Stomach (tissue), 19 donors: ENCODE results near the gene UAP1L1. TPM values are rescaled to one million over a fixed set of nuclear protein-coding genes. Genes with fewer than 3 reads are reported as not detected.

Experiments used
- DNase-seq, 2 donors: peaks; one replicate each; pipeline versions ENCODE4 v3.0.0 to v3.0.0-alpha.2; 2013 to 2019
- H3K27ac ChIP-seq, 5 donors: fragments of 200-600 bp in 4 of 5; sonication (generic) in 4 of 5; one replicate each; pipeline ENCODE4 v1.5.1; 2013 to 2019; ENCODE audit warnings: mild to moderate bottlenecking in 1 of 5, moderate library complexity in 1 of 5
- H3K27me3 ChIP-seq, 3 donors: fragments of 200-600 bp; sonication (generic); one replicate each; pipeline ENCODE4 v1.5.1; 2017 to 2019; ENCODE audit warnings: mixed run types in 1 of 3
- H3K36me3 ChIP-seq, 4 donors: fragments of 200-600 bp; sonication (generic); 1 replicate in 3 of 4; 2 replicates in 1 of 4; pipeline ENCODE4 v1.5.1; 2016 to 2019
- H3K4me1 ChIP-seq, 4 donors: fragments of 200-600 bp; sonication (generic); one replicate each; pipeline ENCODE4 v1.5.1; 2016 to 2019
- H3K4me3 ChIP-seq, 4 donors: fragments of 200-600 bp; sonication (generic) in 3 of 4; one replicate each; pipeline ENCODE4 v1.5.1; 2016 to 2019; ENCODE audit warnings: mild to moderate bottlenecking in 1 of 4
- H3K9me3 ChIP-seq, 4 donors: fragments of 200-600 bp; sonication (generic); one replicate each; pipeline ENCODE4 v1.5.1; 2016 to 2019
- CTCF ChIP-seq, 7 experiments: fragments of 450-650 bp in 4 of 7; fragments of 200-600 bp in 3 of 7; sonication (generic) in 3 of 7; IDR thresholded peaks; one replicate each; pipeline ENCODE4 v1.5.1; 2016 to 2019; ENCODE audit warnings: antibody characterized with exemption in 7 of 7, control low read depth in 2 of 7, mild to moderate bottlenecking in 1 of 7
- EP300 ChIP-seq: sonication (generic); formaldehyde crosslinking; IDR thresholded peaks from one replicate; pipeline ENCODE4 v1.6.1; 2017; ENCODE audit warnings: antibody characterized with exemption
- POLR2A ChIP-seq, 4 donors: fragments of 450-650 bp; IDR thresholded peaks; one replicate each; pipeline ENCODE4 v1.6.1; 2016; ENCODE audit warnings: antibody characterized with exemption in 4 of 4, control low read depth in 2 of 4, mild to moderate bottlenecking in 1 of 4, moderate library complexity in 1 of 4
- POLR2AphosphoS5 ChIP-seq, 3 donors: sonication (generic); formaldehyde crosslinking; IDR thresholded peaks; one replicate each; pipeline ENCODE4 v1.6.1; 2016; ENCODE audit warnings: antibody characterized with exemption in 3 of 3
- WGBS, 5 donors: extraction: QIAGEN DNeasy Blood & Tissue Kit in 3 of 5; methylation state at CpG; one replicate each; pipeline versions ENCODE4 v1.1.5 to v1.1.7; 2013 to 2018; 5-methylcytosine and 5-hydroxymethylcytosine counted together
- intact Hi-C: fragments of 100-400 bp; cut with DNase I; formaldehyde crosslinking; loops from one replicate; pipeline ENCODE4 v1.15.1; 2023; ENCODE audit warnings: low total_unique reads
- long read RNA-seq, 10 donors: transcript quantifications; one replicate each; lab custom pipeline, GENCODE V29; 2026
- polyA plus RNA-seq, 3 donors: library from polyadenylated mRNA; stranded (reverse); fragments of 200-250 nt; gene quantifications; one replicate each; pipeline ENCODE4 v1.2.3, GENCODE V29; 2013
- total RNA-seq, 5 donors: library from RNA; depleted of rRNA; stranded (reverse); fragments of >200 nt; gene quantifications; one replicate each; pipeline versions ENCODE4 v1.1.0 to v1.2.3, GENCODE V29; 2014 to 2016
- donor health status: healthy with polysubstance abuse.
- donor health status: Bipolar disorder and iron deficiency.
- donor health status: healthy.

Gene UAP1L1
- total RNA-seq (10 to 100 TPM in 3 of 5 donors, 1 to 10 TPM in 2; 4.6 to 95.6 (median 22.8) TPM), polyA plus RNA-seq (1 to 10 TPM; 4.1 to 7.4 (median 6.0) TPM)
- long read RNA-seq, donor 1, partial matches to known transcripts, result 0 of 1 reads
- long read RNA-seq, donor 1, other reads (novel, unspliced or antisense), result 0 of 1 reads
- long read RNA-seq, donor 2, partial matches to known transcripts, result 0 of 1 reads
- long read RNA-seq, donor 2, other reads (novel, unspliced or antisense), result 0 of 1 reads
- long read RNA-seq, donor 3, partial matches to known transcripts, result 0 of 1 reads
- long read RNA-seq, donor 3, other reads (novel, unspliced or antisense), result 0 of 1 reads
- long read RNA-seq, donor 4, result 0 reads
- long read RNA-seq, donor 5, partial matches to known transcripts, result 6 of 6 reads
- long read RNA-seq, donor 5, other reads (novel, unspliced or antisense), result 0 of 6 reads
- long read RNA-seq, donor 6, partial matches to known transcripts, result 0 of 3 reads
- long read RNA-seq, donor 6, other reads (novel, unspliced or antisense), result 0 of 3 reads
- long read RNA-seq, donor 7, result 0 reads
- long read RNA-seq, donor 8, partial matches to known transcripts, result 15 of 17 reads
- long read RNA-seq, donor 8, other reads (novel, unspliced or antisense), result 0 of 17 reads
- long read RNA-seq, donor 9, result 0 reads
- long read RNA-seq, donor 10, result 0 reads

GRCh38 chr9:137077010-137077747 is at the start of gene UAP1L1:
TSS of gene UAP1L1 (plus strand) at chr9:137077517. CDS start at chr9:137077533, 16 bp downstream.
- H3K27me3 ChIP-seq, result peaks cover 0 to 31% (median 0%) of the 10 kb centered on the region in 3 donors
- TF ChIP-seq POLR2A (IDR thresholded peaks at IDR 0.05), result no peak
- no peak for TF ChIP-seq EP300
- no peak for TF ChIP-seq CTCF (IDR thresholded peaks at IDR 0.05)
- peak in 2 of 3 donors; percentile 62 to 64 for TF ChIP-seq POLR2AphosphoS5 (IDR thresholded peaks at IDR 0.05)
- H3K27ac ChIP-seq, result peak within 1 kb of the TSS; percentile 64 to 75 (median 69)
- intact Hi-C loops, result no loop called here
- peak within 1 kb of the TSS; percentile 55 to 85 (median 70) for H3K4me3 ChIP-seq
- H3K4me1 ChIP-seq, result peaks cover 18 to 35% (median 33%) of the 10 kb centered on the region in 4 donors
- peak; percentile 78 to 84 for DNase-seq
- peaks cover 15 to 37% (median 35%) of the 10 kb centered on the region in 4 donors for H3K36me3 ChIP-seq
- H3K9me3 ChIP-seq, result no peaks in the 10 kb centered on the region
- 2 to 3% (median 2%) methylated on average over 47 to 84 of the region's 87 CpGs for WGBS, 5 donors

GRCh38 chr9:137028263-137029057 is 48.9 kb upstream of the UAP1L1 start:
- 0 to 7% (median 1%) methylated on average over 5 to 97 of the region's 98 CpGs for WGBS, 5 donors
- Histone ChIP-seq H3K4me1 (peaks cover 40 to 82% (median 64%) of the 10 kb centered on the region in 4 donors), H3K27me3 (no peaks in the 10 kb centered on the region), H3K9me3 (no peaks in the 10 kb centered on the region), H3K36me3 (no peaks in the 10 kb centered on the region), H3K4me3 (peak overlapping the region; percentile 57 to 69 (median 64)), H3K27ac (peak overlapping the region; percentile 54 to 81 (median 64))
- intact Hi-C loops, result loop anchor here (10.0 kb wide), 1 partner anchor 74 kb away; the partner anchor contains the start of gene LCN12
- peak; percentile 78 to 89 for DNase-seq
- TF ChIP-seq POLR2AphosphoS5 (IDR thresholded peaks at IDR 0.05) (no peak), CTCF (IDR thresholded peaks at IDR 0.05) (peak in 2 of 7 experiments; percentile 6 to 24)

GRCh38 chr9:137029058-137029936 is 48.0 kb upstream of the UAP1L1 start:
- peaks cover 0 to under 1% (median 0%) of the 10 kb centered on the region in 3 donors for H3K27me3 ChIP-seq
- H3K4me1 ChIP-seq, result peaks cover 40 to 75% (median 60%) of the 10 kb centered on the region in 4 donors
- peak; percentile 84 to 85 for DNase-seq
- H3K4me3 ChIP-seq, result peak overlapping the region; percentile 57 to 69 (median 64)
- peak overlapping the region; percentile 54 to 81 (median 64) for H3K27ac ChIP-seq
- no peaks in the 10 kb centered on the region for H3K36me3 ChIP-seq
- WGBS, 5 donors, result 25 to 38% (median 28%) methylated on average over 18 to 19 of the region's 19 CpGs
- intact Hi-C loops, result loop anchor here (10.0 kb wide), 1 partner anchor 74 kb away; the partner anchor contains the start of gene LCN12
- no peaks in the 10 kb centered on the region for H3K9me3 ChIP-seq
- TF ChIP-seq POLR2AphosphoS5 (IDR thresholded peaks at IDR 0.05) (peak in 1 of 3 donors; percentile 15), EP300 (no peak), CTCF (IDR thresholded peaks at IDR 0.05) (peak in 6 of 7 experiments; percentile 37 to 94 (median 88)), POLR2A (IDR thresholded peaks at IDR 0.05) (no peak)
